NT2/D1 (cell line): ENCODE measurements around the gene DIS3L2.

Experiments used
- SUZ12 ChIP-seq: IDR thresholded peaks from 2 replicates; pipeline ENCODE4 v1.6.1; 2011; ENCODE audit not compliant: insufficient read length, insufficient read depth; ENCODE audit errors: extremely low read depth
- ZNF274 ChIP-seq: IDR thresholded peaks from 2 replicates; pipeline ENCODE4 v1.6.1; 2011; ENCODE audit warnings: mild to moderate bottlenecking, low read depth, low read length

- TF ChIP-seq SUZ12 (no peak), ZNF274 (no peak)
Observed at GRCh38 chr2:232228332-232228731, 266.8 kb downstream of the DIS3L2 start.
